Nephron progenitor cell (in vitro differentiated cells): Measurements from ENCODE around the gene WDR83.

ENCODE experiments used
- DNase-seq: peaks from one replicate; pipeline ENCODE4 v3.0.0; 2021
- H3K27ac Mint-ChIP-seq: 2 replicates; pipeline ENCODE4 v1.8.0; 2021; ENCODE audit warnings: mild to moderate bottlenecking, moderate library complexity, mixed read lengths
- H3K27me3 Mint-ChIP-seq: 2 replicates; pipeline ENCODE4 v1.8.0; 2021; ENCODE audit warnings: mild to moderate bottlenecking, low read depth, mixed read lengths; ENCODE audit not compliant: poor library complexity
- H3K36me3 Mint-ChIP-seq: 2 replicates; pipeline ENCODE4 v1.8.0; 2021; ENCODE audit warnings: low read depth, mixed read lengths
- H3K4me1 Mint-ChIP-seq: 2 replicates; pipeline ENCODE4 v1.8.0; 2021; ENCODE audit warnings: mixed read lengths
- H3K4me3 Mint-ChIP-seq: 2 replicates; pipeline ENCODE4 v1.8.0; 2021; ENCODE audit warnings: mild to moderate bottlenecking, moderate library complexity, mixed read lengths
- H3K9me3 Mint-ChIP-seq: 2 replicates; pipeline ENCODE4 v1.8.0; 2021; ENCODE audit warnings: mild to moderate bottlenecking, moderate library complexity, mixed read lengths
- CTCF ChIP-seq: fragments of 200-600 bp; sonication (generic); IDR thresholded peaks from 2 replicates; pipeline ENCODE4 v1.5.0; 2021; ENCODE audit warnings: antibody characterized with exemption

WDR83 gene

DNA sequence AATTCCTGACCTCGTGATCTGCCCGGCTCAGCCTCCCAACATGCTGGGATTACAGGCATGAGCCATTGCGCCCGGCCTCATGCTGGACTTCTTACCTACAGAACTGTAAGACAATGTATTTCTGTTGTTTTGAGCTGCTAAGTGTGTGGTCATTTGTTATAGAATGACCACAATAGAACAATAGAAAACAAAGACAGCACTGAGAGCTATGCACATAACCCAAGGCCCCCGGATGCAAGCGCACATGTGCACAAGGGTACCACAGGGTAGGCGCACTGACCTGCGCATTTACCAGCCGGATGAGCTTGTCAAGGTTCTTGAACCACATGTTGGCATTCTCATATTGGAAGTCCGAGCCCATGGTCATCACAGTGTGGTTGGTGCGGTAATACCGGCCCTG, 5.6 kb upstream of the WDR83 start:
- H3K27me3 Mint-ChIP-seq = peaks cover 4% of the 10 kb centered on the region
- no peak for DNase-seq
- no peak overlapping the region for H3K27ac Mint-ChIP-seq
- peaks cover 19% of the 10 kb centered on the region for H3K4me1 Mint-ChIP-seq
- H3K36me3 Mint-ChIP-seq = peaks cover 41% of the 10 kb centered on the region
- H3K9me3 Mint-ChIP-seq = no peaks in the 10 kb centered on the region
- H3K4me3 Mint-ChIP-seq = no peak overlapping the region
- no peak for TF ChIP-seq CTCF

DNA sequence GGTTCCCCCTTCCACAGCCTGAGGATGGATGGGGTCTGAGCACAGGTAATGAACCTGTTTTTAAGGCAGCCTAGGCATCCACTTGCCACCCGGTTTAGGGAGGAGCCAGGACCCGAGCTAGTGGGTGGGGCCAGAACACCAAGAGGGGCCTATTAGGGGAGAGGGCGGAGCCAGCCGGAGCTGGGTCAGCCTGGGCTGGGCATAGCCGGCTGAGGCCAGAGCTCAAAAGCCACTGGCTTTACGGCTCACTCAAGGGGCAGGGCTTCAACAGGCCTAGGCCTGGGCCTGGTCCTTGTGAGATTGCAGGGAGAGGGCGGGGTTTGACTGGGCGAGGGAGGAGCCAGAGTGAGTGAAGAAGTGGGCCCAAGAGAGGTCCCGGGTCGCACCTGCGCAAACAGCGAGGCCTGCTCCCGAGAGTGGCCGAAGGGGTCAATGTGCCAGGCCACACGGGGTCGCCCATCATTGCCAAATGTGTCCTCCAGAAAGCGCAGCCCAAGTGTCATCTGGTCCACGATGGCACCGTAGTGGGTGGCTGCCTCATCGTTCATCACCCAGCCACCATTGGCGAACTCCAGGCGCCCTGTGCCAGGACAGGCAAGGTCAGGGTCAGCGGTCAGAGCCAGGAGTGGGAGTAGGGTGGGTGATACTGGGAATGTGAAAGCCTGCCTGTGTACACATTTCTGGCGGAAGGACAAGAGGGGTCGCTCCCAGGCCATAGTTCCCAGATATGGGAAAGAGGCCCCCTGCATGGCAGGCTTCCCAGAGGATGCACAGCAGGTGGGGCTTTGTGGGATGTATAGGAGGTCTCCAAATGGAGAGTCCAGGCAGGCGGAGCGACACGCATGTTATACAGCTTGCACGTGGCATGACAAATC, 2.0 kb upstream of the WDR83 start:
- DNase-seq = peak; percentile 52
- peaks cover 4% of the 10 kb centered on the region for H3K27me3 Mint-ChIP-seq
- no peak overlapping the region for H3K27ac Mint-ChIP-seq
- peaks cover 50% of the 10 kb centered on the region for H3K4me1 Mint-ChIP-seq
- no peak for TF ChIP-seq CTCF
- H3K4me3 Mint-ChIP-seq = peak overlapping the region; percentile 97
- peaks cover 20% of the 10 kb centered on the region for H3K36me3 Mint-ChIP-seq
- H3K9me3 Mint-ChIP-seq = no peaks in the 10 kb centered on the region

DNA sequence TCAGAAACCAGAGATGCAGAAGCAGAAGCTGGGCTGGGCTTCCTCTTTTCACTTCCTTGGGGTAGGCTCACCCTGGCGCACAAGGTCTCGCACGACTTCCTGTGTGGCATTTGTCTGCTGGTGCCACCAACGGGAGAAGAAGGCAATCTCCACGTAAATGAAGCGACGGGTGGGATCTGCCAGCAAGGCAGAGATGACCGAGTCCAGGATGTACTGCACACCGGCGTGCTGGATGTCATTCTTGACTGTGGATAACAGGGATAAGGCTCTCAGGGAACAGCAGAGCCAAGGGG, 1.4 kb upstream of the WDR83 start:
- H3K27me3 Mint-ChIP-seq = peaks cover 4% of the 10 kb centered on the region
- no peaks in the 10 kb centered on the region for H3K9me3 Mint-ChIP-seq
- H3K36me3 Mint-ChIP-seq = peaks cover 14% of the 10 kb centered on the region
- H3K4me1 Mint-ChIP-seq = peaks cover 56% of the 10 kb centered on the region
- TF ChIP-seq CTCF = no peak
- no peak for DNase-seq
- no peak overlapping the region for H3K27ac Mint-ChIP-seq
- H3K4me3 Mint-ChIP-seq = peak overlapping the region; percentile 97

DNA sequence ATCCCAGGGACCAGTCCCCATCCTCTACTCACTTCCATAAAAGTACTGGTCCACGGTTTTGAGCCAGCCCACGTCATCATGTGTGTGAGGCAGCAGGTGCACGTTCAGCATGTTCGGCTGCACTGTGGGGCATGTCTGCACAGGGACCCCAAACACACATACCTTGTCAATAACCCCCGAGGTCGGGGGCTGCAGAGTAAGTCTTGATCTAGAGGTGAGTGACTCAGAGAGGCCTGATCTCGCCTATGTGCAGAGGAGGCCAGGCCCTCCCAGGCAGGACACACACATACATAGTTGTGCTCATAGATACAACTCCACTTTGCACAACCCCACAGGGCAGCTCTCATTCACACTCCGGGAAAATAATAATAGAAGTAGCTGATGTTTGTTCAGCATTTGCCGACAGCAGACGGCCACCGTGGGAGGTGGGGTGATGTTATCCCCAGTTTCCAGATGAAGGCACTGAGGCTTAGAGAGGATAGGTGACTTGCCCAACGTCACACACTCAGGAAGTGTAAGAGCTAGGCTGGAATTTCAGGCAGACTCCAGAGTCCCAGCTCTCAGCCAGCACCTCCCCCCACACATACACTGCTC, 839 bp upstream of the WDR83 start:
- no peak for TF ChIP-seq CTCF
- H3K27ac Mint-ChIP-seq = no peak overlapping the region
- H3K9me3 Mint-ChIP-seq = no peaks in the 10 kb centered on the region
- H3K36me3 Mint-ChIP-seq = peaks cover 11% of the 10 kb centered on the region
- H3K27me3 Mint-ChIP-seq = peaks cover 4% of the 10 kb centered on the region
- DNase-seq = no peak
- peak overlapping the region; percentile 97 for H3K4me3 Mint-ChIP-seq
- peaks cover 62% of the 10 kb centered on the region for H3K4me1 Mint-ChIP-seq

GRCh38 chr19:12667731-12668302, 1.2 kb downstream of the WDR83 start:
- H3K36me3 Mint-ChIP-seq = peaks cover 14% of the 10 kb centered on the region
- no peaks in the 10 kb centered on the region for H3K9me3 Mint-ChIP-seq

More at GRCh38 chr19:12667731-12668302, 1.2 kb downstream of the WDR83 start:
- Mint-ChIP-seq H3K27me3 (peaks cover 4% of the 10 kb centered on the region), H3K4me1 (peaks cover 67% of the 10 kb centered on the region), H3K4me3 (peak overlapping the region; percentile 97), H3K27ac (no peak overlapping the region)
- DNase-seq = no peak
- TF ChIP-seq CTCF = no peak
